ENCODE measurements around the gene TCEAL4.
A peak's percentile ranks its signal among the peaks of the same experiment; 100 is the strongest.

Gene TCEAL4

DNA sequence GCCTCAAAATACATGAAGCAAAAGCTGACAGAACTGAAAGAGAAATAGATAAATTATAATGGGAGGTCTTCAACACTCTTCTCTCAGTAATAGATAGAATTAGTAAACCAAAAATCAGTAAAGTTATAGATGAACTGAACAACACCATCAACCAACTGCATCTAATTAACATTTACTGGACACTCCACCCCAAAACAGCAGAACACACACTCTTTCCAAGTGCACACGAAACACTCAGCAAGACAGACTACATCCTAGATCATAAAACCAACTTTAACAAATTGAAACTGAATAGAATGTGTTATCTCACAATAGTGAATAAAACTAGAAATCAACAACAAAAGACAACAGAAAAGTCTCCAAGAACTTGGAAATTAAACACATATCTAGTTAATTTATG lies 25.1 kb upstream of the TCEAL4 start:
- TF ChIP-seq CTCF (conservative IDR thresholded peaks at IDR 0.05; ENCODE audit: control insufficient read depth, insufficient read depth, low read depth, low read length): no peak
- DNase-seq (ENCODE audit: low read depth): no peak
- H3K4me3 ChIP-seq (ENCODE audit: control insufficient read depth, low read depth, low read length): no peak overlapping the region

- TF ChIP-seq CTCF (conservative IDR thresholded peaks at IDR 0.05; ENCODE audit: control insufficient read depth, insufficient read depth, low read depth, low read length): no peak
- no peak overlapping the region for H3K4me3 ChIP-seq (ENCODE audit: control insufficient read depth, low read depth, low read length)
- peak; percentile 36 for DNase-seq (ENCODE audit: low read depth)
Measured at GRCh38 chrX:103562801-103563200, 22.5 kb upstream of the TCEAL4 start.

- DNase-seq (ENCODE audit: low read depth): no peak
- TF ChIP-seq CTCF (conservative IDR thresholded peaks at IDR 0.05; ENCODE audit: control insufficient read depth, insufficient read depth, low read depth, low read length): no peak
- no peak overlapping the region for H3K4me3 ChIP-seq (ENCODE audit: control insufficient read depth, low read depth, low read length)
Measured at GRCh38 chrX:103565197-103565596, 20.1 kb upstream of the TCEAL4 start.

GRCh38 chrX:103565752-103566151 lies 19.6 kb upstream of the TCEAL4 start:
- no peak for TF ChIP-seq CTCF (conservative IDR thresholded peaks at IDR 0.05; ENCODE audit: control insufficient read depth, insufficient read depth, low read depth, low read length)
- peak; percentile 70 for DNase-seq (ENCODE audit: low read depth)

DNA sequence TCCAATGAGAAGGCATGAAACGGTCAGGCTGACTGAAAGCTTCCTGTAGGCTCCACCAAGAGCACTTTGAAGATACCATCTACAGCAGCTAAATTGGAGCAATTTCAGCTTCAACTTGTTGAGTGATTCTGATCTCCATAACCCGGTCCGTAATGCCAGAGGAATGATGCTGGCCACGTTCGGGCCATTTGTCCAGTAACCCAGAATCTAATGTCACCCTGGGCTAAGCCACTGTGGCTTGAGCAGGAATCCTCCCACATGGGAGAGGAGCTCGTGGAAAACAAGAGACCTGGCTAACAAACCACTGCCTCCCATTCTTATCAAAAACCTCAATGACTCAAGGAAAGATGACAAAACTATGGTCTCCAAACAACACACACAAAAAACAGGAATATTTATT lies 14.2 kb upstream of the TCEAL4 start:
- TF ChIP-seq CTCF (conservative IDR thresholded peaks at IDR 0.05; ENCODE audit: control insufficient read depth, insufficient read depth, low read depth, low read length): no peak
- H3K4me3 ChIP-seq (ENCODE audit: control insufficient read depth, low read depth, low read length): no peak overlapping the region
- no peak for DNase-seq (ENCODE audit: low read depth)

More at GRCh38 chrX:103565752-103566151, 19.6 kb upstream of the TCEAL4 start:
- H3K4me3 ChIP-seq (ENCODE audit: control insufficient read depth, low read depth, low read length): no peak overlapping the region

- no peak for DNase-seq (ENCODE audit: low read depth)
- no peak for TF ChIP-seq CTCF (conservative IDR thresholded peaks at IDR 0.05; ENCODE audit: control insufficient read depth, insufficient read depth, low read depth, low read length)
- H3K4me3 ChIP-seq (ENCODE audit: control insufficient read depth, low read depth, low read length): no peak overlapping the region
Measured at GRCh38 chrX:103571726-103572125, 13.6 kb upstream of the TCEAL4 start.

- no peak for TF ChIP-seq CTCF (conservative IDR thresholded peaks at IDR 0.05; ENCODE audit: control insufficient read depth, insufficient read depth, low read depth, low read length)
Measured at GRCh38 chrX:103573202-103573601, 12.1 kb upstream of the TCEAL4 start.

More at GRCh38 chrX:103573202-103573601, 12.1 kb upstream of the TCEAL4 start:
- no peak for DNase-seq (ENCODE audit: low read depth)
- no peak overlapping the region for H3K4me3 ChIP-seq (ENCODE audit: control insufficient read depth, low read depth, low read length)

All from fibroblast of mammary gland (primary cell).